Measurements from ENCODE around the gene DDI2. TPM values are rescaled to one million over a fixed set of nuclear protein-coding genes. Genes with fewer than 3 reads are reported as not detected.

DDI2 gene
- total RNA-seq, 3 donors from 2014 or later (not counting 1 experiment from before 2014, with no cell fraction given): 27.3 to 39.8 (median 34.0) TPM

DNA sequence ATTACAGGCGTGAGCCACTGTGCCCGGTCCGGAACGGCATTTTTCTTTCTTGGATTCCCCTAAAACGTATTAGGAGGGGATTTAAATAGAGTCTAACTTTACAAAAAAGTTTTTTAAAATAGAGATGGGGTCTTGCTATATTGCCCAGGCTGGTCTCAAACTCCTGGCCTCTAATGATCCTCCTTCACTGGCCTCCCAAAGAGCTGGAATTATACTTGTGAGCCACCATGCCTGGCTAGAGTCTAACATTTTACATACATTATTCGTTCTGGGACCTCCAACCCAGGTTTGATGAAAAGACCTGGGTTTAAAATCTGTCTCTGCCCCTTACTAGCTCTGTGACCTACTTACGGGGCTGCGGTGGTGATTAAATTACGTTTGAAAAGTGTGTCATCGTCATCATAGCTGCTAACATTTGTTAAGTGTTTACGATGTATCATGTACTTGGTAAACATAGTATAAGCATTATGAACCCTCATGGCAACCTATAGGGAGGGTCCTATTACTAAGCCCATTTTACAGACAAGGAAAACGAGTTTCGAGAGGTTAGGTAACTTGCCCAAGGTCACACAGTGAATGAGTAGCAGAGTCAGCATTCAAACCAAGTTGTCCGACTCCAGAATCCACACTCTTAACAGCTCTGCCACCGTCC lies 91.4 kb downstream of the DDI2 start:
- H3K4me1 ChIP-seq (ENCODE audit: control insufficient read depth, insufficient read depth, low read length): no peaks in the 10 kb centered on the region
- H3K27me3 ChIP-seq (ENCODE audit: control insufficient read depth, insufficient read depth, low read length): no peaks in the 10 kb centered on the region
- H3K27me3 Mint-ChIP-seq (ENCODE audit: low read depth in 2 of 2): no peaks in the 10 kb centered on the region
- H3K9me3 Mint-ChIP-seq: no peaks in the 10 kb centered on the region
- no peaks in the 10 kb centered on the region for H3K36me3 Mint-ChIP-seq
- 95% methylated on average over 14 of the region's 15 CpGs for WGBS (ENCODE audit: insufficient coverage)
- no peaks in the 10 kb centered on the region for H3K9me3 ChIP-seq (ENCODE audit: control insufficient read depth, insufficient read depth, low read length)
- DNase-seq (no peak), ATAC-seq (no peak)
- TF ChIP-seq, protein P1, sequence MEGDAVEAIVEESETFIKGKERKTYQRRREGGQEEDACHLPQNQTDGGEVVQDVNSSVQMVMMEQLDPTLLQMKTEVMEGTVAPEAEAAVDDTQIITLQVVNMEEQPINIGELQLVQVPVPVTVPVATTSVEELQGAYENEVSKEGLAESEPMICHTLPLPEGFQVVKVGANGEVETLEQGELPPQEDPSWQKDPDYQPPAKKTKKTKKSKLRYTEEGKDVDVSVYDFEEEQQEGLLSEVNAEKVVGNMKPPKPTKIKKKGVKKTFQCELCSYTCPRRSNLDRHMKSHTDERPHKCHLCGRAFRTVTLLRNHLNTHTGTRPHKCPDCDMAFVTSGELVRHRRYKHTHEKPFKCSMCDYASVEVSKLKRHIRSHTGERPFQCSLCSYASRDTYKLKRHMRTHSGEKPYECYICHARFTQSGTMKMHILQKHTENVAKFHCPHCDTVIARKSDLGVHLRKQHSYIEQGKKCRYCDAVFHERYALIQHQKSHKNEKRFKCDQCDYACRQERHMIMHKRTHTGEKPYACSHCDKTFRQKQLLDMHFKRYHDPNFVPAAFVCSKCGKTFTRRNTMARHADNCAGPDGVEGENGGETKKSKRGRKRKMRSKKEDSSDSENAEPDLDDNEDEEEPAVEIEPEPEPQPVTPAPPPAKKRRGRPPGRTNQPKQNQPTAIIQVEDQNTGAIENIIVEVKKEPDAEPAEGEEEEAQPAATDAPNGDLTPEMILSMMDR (IDR thresholded peaks at IDR 0.05): no peak
- H3K4me3 ChIP-seq (ENCODE audit: low read length): no peak overlapping the region
- H3K27ac Mint-ChIP-seq: no peak overlapping the region
- no peak overlapping the region for H3K4me3 Mint-ChIP-seq
- intact Hi-C loops (cut with micrococcal nuclease): no loop called here
- H3K27ac ChIP-seq (ENCODE audit: low read length): no peak overlapping the region
- peaks cover 12 to 29% of the 10 kb centered on the region in 2 donors for H3K4me1 Mint-ChIP-seq
- H3K36me3 ChIP-seq (ENCODE audit: control insufficient read depth, insufficient read depth, low read length): no peaks in the 10 kb centered on the region

DNA sequence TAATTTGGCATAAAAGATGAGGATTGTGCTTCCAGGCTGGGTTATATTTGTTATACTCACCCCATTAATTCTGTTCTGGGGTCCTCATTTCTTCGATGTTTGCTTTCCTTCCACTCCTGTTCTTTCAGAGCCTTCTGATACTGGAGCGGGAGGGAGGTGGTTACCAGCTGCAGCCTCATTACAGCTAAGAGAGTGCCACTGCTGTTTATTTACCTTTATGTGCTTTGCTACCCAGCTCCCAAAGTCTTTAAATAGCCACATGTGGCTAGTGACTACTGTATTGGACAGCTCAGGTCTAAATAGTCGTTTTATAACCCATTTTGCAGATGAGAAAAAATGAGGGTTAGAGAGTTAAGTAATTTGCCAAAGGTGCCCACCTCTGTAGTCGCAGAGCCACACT lies 92.0 kb downstream of the DDI2 start:
- intact Hi-C loops (cut with micrococcal nuclease): no loop called here
- Mint-ChIP-seq H3K4me1 (peaks cover 12 to 26% of the 10 kb centered on the region in 2 donors), H3K27me3 (ENCODE audit: low read depth in 2 of 2) (no peaks in the 10 kb centered on the region), H3K9me3 (no peaks in the 10 kb centered on the region), H3K4me3 (no peak overlapping the region), H3K36me3 (no peaks in the 10 kb centered on the region), H3K27ac (no peak overlapping the region)
- WGBS (ENCODE audit: insufficient coverage): 100% methylated on average over 4 of the region's 4 CpGs
- Histone ChIP-seq H3K4me3 (ENCODE audit: low read length) (no peak overlapping the region), H3K27me3 (ENCODE audit: control insufficient read depth, insufficient read depth, low read length) (no peaks in the 10 kb centered on the region), H3K27ac (ENCODE audit: low read length) (no peak overlapping the region), H3K36me3 (ENCODE audit: control insufficient read depth, insufficient read depth, low read length) (no peaks in the 10 kb centered on the region), H3K9me3 (ENCODE audit: control insufficient read depth, insufficient read depth, low read length) (no peaks in the 10 kb centered on the region), H3K4me1 (ENCODE audit: control insufficient read depth, insufficient read depth, low read length) (no peaks in the 10 kb centered on the region)
- ATAC-seq (no peak), DNase-seq (no peak)
- TF ChIP-seq, protein P1 (IDR thresholded peaks at IDR 0.05): no peak

DNA sequence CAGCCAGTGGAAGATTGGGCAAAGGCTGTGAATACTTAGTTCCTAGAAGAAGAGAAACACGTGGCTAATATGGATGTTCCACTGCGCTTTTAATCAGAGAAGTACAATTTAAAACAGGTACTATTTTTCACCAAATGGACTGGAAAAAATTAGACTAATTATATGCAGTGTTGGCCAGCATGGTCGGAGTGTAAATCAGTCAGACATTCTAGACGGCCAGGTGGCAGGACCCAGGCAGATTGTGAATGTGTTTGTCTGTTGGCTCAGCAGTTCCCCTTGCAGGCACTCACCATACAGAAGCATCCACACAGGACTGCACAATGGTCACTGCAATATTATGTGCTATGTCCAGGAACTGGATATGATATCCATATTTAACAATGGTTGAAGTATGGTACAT lies 94.9 kb downstream of the DDI2 start:
- TF ChIP-seq, protein P1 (IDR thresholded peaks at IDR 0.05): no peak
- Histone ChIP-seq H3K27ac (ENCODE audit: low read length) (no peak overlapping the region), H3K9me3 (ENCODE audit: control insufficient read depth, insufficient read depth, low read length) (no peaks in the 10 kb centered on the region), H3K4me3 (ENCODE audit: low read length) (no peak overlapping the region), H3K4me1 (ENCODE audit: control insufficient read depth, insufficient read depth, low read length) (no peaks in the 10 kb centered on the region), H3K36me3 (ENCODE audit: control insufficient read depth, insufficient read depth, low read length) (peaks cover 11% of the 10 kb centered on the region), H3K27me3 (ENCODE audit: control insufficient read depth, insufficient read depth, low read length) (no peaks in the 10 kb centered on the region)
- Mint-ChIP-seq H3K27ac (peak overlapping the region in 1 of 2 donors; percentile 3), H3K4me1 (peaks cover 16 to 17% of the 10 kb centered on the region in 2 donors), H3K27me3 (ENCODE audit: low read depth in 2 of 2) (no peaks in the 10 kb centered on the region), H3K9me3 (no peaks in the 10 kb centered on the region), H3K36me3 (no peaks in the 10 kb centered on the region), H3K4me3 (no peak overlapping the region)
- WGBS (ENCODE audit: insufficient coverage): 51% methylated on average over 4 of the region's 4 CpGs
- DNase-seq (no peak), ATAC-seq (peak; percentile 32 to 75 (median 52))
- intact Hi-C loops (cut with micrococcal nuclease): no loop called here
